NB4 (cell line): ENCODE measurements around the gene SLC35A4.

Source experiments
- DNase-seq: peaks from one replicate; pipeline ENCODE4 v3.0.0; 2010; ENCODE audit warnings: low read depth
- H3K4me3 ChIP-seq: one replicate; pipeline ENCODE4 v1.5.1; 2011; ENCODE audit warnings: mild to moderate bottlenecking, low read depth, low read length, moderate library complexity
- CTCF ChIP-seq: IDR thresholded peaks from one replicate; pipeline ENCODE4 v1.5.1; 2012; ENCODE audit warnings: low read depth, low read length
- MAX ChIP-seq: IDR thresholded peaks from 2 replicates; pipeline ENCODE4 v1.6.1; 2011; ENCODE audit warnings: low read depth, low read length
- MYC ChIP-seq: IDR thresholded peaks from 2 replicates; pipeline ENCODE4 v1.6.1; 2011; ENCODE audit warnings: low read depth, low read length
- POLR2A ChIP-seq: IDR thresholded peaks from 2 replicates; pipeline ENCODE4 v1.6.1; 2011; ENCODE audit warnings: mild to moderate bottlenecking; ENCODE audit not compliant: insufficient read length; ENCODE audit errors: extremely low read depth

Gene SLC35A4

GRCh38 chr5:140546851-140547507 lies 17.6 kb upstream of the SLC35A4 start:
- peak overlapping the region; percentile 13 for H3K4me3 ChIP-seq
- TF ChIP-seq CTCF (no peak), POLR2A (no peak), MYC (no peak), MAX (no peak)

GRCh38 chr5:140547508-140548299 lies 16.9 kb upstream of the SLC35A4 start, which contains the start of gene EIF4EBP3:
Gene EIF4EBP3 (plus strand): TSS chr5:140547662. CDS start chr5:140547738, 76 bp downstream.
- DNase-seq, result peak; percentile 95
- peak within 1 kb of the TSS; percentile 52 for H3K4me3 ChIP-seq
- TF ChIP-seq POLR2A (peak; percentile 75), CTCF (peak; percentile 23), MAX (peak; percentile 99), MYC (peak; percentile 97)

More at GRCh38 chr5:140546851-140547507, 17.6 kb upstream of the SLC35A4 start:
- peak; percentile 28 for DNase-seq

GRCh38 chr5:140548300-140548688 lies 16.3 kb upstream of the SLC35A4 start:
- peak overlapping the region; percentile 52 for H3K4me3 ChIP-seq

GRCh38 chr5:140548791-140549190 lies 15.8 kb upstream of the SLC35A4 start:
- peak overlapping the region; percentile 52 for H3K4me3 ChIP-seq
- TF ChIP-seq MAX, result no peak
- TF ChIP-seq MYC, result no peak
- TF ChIP-seq CTCF, result no peak
- no peak for TF ChIP-seq POLR2A
- DNase-seq, result no peak

More at GRCh38 chr5:140548300-140548688, 16.3 kb upstream of the SLC35A4 start:
- no peak for TF ChIP-seq MAX
- no peak for TF ChIP-seq MYC
- no peak for TF ChIP-seq CTCF
- no peak for TF ChIP-seq POLR2A
- no peak for DNase-seq

- peak; percentile 93 for DNase-seq
- no peak overlapping the region for H3K4me3 ChIP-seq
These were observed 15.1 kb upstream of the SLC35A4 start for GRCh38 chr5:140549237-140550144.

More at GRCh38 chr5:140549237-140550144, 15.1 kb upstream of the SLC35A4 start:
- TF ChIP-seq POLR2A, result peak; percentile 17
- TF ChIP-seq CTCF, result no peak
- TF ChIP-seq MAX, result no peak
